Hematopoietic multipotent progenitor cell treated with erythropoietin and hydrocortisone succinate and interleukin-3 and kit ligand, for 6 days (in vitro differentiated cells): ENCODE data around the gene SZRD1.
"Not testable (repeated sequence)": the region's sequence is repeated elsewhere in the genome, so short reads cannot be mapped to it uniquely, and the experiment has no call there.

Experiments used
- DNase-seq: peaks from one replicate; pipeline ENCODE4 v3.0.0-alpha.2; 2015

SZRD1 gene

DNA sequence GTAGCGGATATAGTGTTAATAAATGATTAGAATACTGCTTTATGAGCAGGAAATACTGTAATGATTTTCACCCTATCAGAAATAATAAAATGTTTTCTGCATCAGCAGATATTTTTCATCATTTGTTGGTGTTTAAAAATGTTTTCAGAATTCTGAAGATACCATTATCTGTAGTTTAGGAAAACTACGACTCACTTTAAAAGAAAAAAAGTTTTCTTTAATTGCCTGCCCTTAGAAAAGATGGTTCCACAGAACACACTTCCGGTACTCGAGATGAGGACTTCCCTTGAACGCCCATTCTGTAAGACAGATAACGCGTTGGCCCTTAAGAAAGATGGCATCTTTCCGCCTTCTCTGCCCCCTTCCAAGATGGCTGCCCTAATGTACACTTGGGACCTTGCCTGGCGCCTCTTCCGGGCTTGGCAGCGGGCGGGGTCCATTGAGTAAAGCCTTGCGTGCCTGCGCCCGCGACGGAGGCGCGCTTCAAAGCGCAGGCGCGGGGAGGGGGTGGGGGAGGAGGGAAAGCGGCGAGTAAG, at the start of gene SZRD1:
TSS of gene SZRD1 (plus strand) at position 521 of the 536 bp plus-strand sequence. CDS start 16 bp downstream, outside the sequence.
- DNase-seq, result peak; percentile 100

DNA sequence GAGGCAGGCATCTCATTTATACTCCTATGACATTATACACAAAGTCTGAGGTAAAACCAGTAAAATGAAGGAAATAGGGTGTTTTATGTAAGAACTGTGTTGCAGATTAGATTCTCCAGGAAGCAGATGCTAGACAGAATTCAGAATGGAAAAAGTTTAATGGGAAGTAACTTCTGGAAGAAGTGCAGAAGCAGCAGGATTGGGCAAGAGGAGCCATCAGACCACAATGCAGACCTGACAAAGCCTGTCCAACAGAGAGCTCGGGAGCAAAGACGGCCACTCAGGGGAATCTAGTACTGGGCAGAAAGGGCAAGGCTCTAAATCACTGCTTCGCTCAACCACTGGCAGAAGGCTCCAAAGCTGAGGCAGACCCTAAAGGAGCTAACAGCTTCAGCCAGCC, 48.5 kb upstream of the SZRD1 start:
- DNase-seq, result peak; percentile 14

- no peak for DNase-seq
Measured at GRCh38 chr1:16321176-16321867, 45.7 kb upstream of the SZRD1 start.

- DNase-seq, result no peak
Measured at GRCh38 chr1:16324456-16324890, 42.6 kb upstream of the SZRD1 start.

- DNase-seq, result no peak
Measured at GRCh38 chr1:16326833-16327404, 40.1 kb upstream of the SZRD1 start.

- DNase-seq, result no peak
Measured at GRCh38 chr1:16334655-16335340, 32.2 kb upstream of the SZRD1 start.

DNA sequence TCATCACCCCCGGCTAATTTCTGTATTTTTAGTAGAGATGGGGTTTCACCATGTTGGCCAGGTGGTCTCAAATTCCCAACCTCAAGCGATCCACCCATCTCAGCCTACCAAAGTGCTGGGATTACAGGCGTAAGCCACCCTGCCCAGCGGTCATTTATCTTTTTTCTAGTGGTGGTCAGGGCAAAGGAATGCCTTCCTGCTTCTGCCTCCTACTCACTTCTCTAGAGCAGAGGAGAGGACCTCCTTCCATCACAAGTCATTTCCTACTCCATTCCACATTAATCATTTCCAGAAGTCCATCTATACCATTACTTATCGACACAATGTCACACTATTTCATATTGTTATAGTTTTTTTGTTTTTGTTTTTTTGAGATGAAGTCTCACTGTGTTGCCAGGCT, 28.1 kb upstream of the SZRD1 start:
- no peak for DNase-seq

GRCh38 chr1:16340673-16341072, 26.4 kb upstream of the SZRD1 start:
- no peak for DNase-seq

- no peak for DNase-seq
Measured at GRCh38 chr1:16342331-16343062, 24.5 kb upstream of the SZRD1 start.

DNA sequence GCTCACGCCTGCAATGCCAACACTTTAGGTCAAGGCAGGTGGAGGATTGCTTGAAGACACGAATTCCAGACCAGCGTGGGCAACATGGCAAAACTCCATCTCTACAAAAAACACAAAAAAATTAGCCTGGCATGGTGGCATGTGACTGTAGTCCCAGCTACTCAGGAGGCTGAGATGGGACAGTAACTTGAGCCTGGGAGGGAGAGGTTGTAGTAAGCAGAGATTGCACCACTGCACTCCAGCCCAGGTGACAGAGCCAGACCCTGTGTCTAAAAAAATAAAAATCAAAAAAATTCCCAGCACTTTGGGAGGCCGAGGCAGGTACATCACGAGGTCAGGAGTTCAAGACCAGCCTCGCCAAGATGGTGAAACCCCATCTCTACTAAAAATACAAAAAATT, 23.8 kb upstream of the SZRD1 start:
- DNase-seq, result not testable (repeated sequence)

GRCh38 chr1:16348414-16349182, 18.4 kb upstream of the SZRD1 start:
- no peak for DNase-seq

DNA sequence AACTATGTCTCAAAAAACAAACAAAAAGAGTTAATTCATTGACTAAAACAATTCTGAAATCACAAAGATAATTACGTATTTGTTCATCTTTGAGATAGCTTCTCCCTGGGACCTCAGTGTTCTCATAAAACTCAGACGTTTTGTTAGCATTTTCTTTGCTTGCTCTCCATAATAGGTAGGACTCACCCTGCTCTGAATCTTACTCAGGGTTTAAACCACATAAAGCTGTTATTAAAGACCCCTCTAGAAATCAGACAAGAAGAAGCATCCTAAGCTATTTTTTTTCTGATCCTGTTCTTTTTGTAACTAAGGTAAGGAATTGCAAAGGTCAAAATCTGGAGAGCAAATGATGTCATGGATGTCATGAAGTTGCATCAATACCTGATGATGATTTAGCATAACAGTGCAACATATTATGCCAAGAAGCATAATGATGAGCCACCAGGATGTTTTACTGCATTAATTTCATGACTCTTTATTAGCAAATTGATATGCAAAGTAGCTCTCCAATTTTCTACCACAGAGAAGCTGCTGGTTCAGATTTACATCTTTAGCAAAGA, 17.1 kb upstream of the SZRD1 start:
- no peak for DNase-seq

DNA sequence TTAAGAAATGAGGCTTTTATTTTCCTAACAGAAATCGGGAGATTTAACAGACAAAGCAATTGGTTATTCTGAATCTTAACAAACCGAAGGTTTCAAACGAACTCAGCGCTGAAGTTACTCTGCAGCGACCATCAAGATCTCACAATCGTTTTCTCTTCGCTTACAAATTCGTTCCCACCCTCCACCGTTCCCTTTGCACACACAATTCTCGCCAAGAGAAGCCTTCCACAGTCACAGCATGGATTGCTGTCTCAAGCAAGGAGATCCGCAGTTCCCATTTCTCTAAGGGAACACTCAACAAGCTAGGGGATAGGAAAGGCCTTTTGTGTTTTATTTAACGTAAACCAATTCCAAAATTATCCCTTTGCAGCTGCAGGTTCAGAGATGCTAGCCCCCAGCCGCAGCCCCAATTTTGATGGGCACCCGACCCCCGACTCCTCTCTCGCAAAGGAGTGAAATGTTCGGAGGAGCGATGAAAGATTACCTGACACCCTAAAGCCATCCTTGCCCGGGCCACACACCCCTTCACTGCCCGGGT, 15.5 kb upstream of the SZRD1 start:
- peak; percentile 47 for DNase-seq

DNA sequence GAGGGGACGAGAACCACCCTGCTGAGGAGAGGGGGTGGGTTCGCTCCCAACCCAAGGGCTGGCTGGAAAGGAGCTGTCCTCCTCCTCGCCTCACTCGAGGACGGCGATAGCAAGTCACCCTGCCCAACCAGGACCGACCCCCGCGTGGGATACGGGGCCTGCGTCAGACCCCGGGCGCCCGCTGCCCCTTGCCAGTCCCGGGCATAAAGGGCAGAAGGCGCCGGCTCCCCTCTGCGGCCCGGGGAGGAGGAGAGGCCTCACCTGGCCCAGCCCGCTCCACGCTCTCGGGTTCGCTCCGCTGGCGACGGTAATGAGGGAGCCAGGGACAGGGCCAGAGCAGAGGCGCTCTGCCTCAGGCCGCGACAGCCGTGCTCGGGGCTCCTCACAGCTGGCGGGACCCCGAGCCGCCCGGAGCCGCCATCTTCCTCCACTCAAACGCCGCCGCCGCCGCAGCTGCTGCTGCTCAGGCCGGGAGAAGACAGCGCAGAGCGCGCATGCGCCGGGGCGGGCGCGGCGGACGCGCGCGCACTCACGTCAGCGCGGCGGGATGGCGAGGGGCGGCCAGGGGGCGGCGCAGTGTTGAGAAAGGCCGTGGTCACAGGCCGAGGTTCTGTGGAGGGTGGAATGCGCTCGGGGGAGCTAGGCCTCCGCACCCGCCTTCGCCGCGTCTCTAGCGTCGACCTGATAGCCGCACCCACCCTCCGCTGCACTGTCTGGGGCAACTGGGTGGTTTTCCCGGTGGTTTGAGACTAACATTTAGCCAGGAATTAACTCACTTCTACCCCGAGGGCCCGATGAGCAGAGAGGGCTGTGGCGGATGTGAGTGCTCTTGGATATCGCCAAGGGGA, 14.8 kb upstream of the SZRD1 start, which contains the start of gene FBXO42:
TSS of gene FBXO42 (minus strand) at position 487 of the 848 bp plus-strand sequence. CDS start 37,062 bp downstream, outside the sequence.
- peak; percentile 96 for DNase-seq

DNA sequence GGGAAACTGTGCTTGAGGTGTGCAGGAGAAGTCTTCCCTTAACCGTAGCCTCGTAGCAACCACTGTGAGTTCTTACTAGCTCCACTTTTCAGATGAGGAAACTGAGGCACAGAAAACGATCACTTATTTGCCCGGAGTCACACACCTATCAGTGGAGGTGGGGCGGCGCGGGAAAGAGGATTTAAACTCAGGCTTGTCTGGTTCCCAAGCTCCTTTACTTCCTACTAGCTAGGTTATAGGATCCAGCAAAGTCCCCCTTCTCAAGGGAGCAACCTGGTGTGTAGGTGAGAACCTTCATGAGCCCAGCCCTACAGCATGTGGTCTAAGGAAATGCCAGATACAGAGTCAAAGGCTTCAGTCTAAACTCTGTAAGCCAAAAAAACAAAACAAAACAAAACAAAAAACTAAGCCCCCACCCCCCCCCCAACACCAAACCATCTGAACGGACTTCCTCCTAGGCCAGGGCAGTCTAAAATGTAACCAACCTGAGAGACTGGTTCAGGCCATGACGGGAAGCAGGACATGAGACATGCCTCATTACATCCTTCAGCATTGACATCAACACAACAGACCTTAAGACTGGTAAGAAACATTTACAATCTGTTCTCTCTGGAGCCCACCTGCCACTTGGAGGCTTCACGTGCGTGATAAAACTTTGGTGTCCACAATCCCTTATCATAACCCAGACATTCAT, 14.1 kb upstream of the SZRD1 start:
- peak; percentile 48 for DNase-seq

- DNase-seq, result no peak
Measured at GRCh38 chr1:16354619-16355018, 12.4 kb upstream of the SZRD1 start.

DNA sequence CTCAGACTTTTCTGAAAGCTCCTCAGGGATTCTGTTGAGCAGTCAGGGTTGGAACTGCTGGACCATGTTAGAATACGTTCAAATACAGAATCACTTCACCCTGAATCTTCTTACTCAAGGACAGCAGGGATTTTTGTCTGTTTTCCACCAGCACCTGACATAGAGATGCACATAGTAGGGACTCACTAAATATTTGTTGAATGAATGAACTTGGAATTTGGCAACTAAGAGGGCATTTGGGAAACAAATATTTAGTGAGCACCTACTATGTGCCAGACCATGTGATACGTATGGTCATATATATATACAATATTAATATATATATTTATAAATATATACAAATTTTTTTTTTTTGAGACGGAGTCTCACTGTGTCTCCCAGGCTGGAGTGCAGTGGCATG, 10.2 kb upstream of the SZRD1 start:
- DNase-seq, result no peak

- DNase-seq, result peak; percentile 27
Measured at GRCh38 chr1:16365146-16365498, 1.9 kb upstream of the SZRD1 start.

- DNase-seq, result peak; percentile 94
Measured at GRCh38 chr1:16367258-16367967, 371 bp downstream of the SZRD1 start.
